GM12878 (cell line): ENCODE data around the gene SINHCAF. TPM values are rescaled to one million over a fixed set of nuclear protein-coding genes. Genes with fewer than 3 reads are reported as not detected.

Source experiments
- ATAC-seq: fragments of 200-7000 bp; cut with Tn5 transposase; 3 replicates; pipeline ENCODE4 v1.9.1; 2020; ENCODE audit warnings: mild to moderate bottlenecking, moderate library complexity
- BruUV-seq: library from RNA; stranded (reverse); fragments of 400-500 nt; replicated peaks from 2 replicates; lab custom pipeline; 2021; lab: Mats Ljungman, UMichigan
- CTCF ChIA-PET: fragments of 300-600 bp; sonication (Branson Sonifier 250); formaldehyde crosslinking; extraction: SDS; loops from one replicate; lab custom pipeline; 2021; ENCODE audit warnings: inconsistent platforms; lab: Yijun Ruan, JAX
- POLR2A ChIA-PET: fragments of 350-600 bp; formaldehyde crosslinking; extraction: SDS; loops from one replicate; lab custom pipeline; 2021; ENCODE audit warnings: inconsistent platforms; lab: Charles Lee
- RAD21 ChIA-PET: fragments of 300-600 bp; sonication (Branson Sonifier 250); formaldehyde crosslinking; loops from one replicate; lab custom pipeline; 2023; ENCODE audit warnings: antibody characterized with exemption; ENCODE audit not compliant: unreplicated experiment; lab: Charles Lee
- SMC1A ChIA-PET: fragments of 300-600 bp; sonication (Branson Sonifier 250); formaldehyde crosslinking; loops from one replicate; lab custom pipeline; 2023; ENCODE audit not compliant: unreplicated experiment, uncharacterized antibody; lab: Charles Lee
- DNase-seq: peaks from one replicate; pipeline ENCODE4 v3.0.0-alpha.2; 2011; ENCODE audit warnings: low read depth, low spot score
- FAIRE-seq: peaks from 3 replicates; lab custom pipeline; 2011; peaks lifted over from hg19 to GRCh38; lab: Jason Lieb, UNC
- H2AFZ ChIP-seq: 2 replicates; pipeline ENCODE4 v1.6.0; 2011; ENCODE audit warnings: low read depth, low read length, control low read depth; ENCODE audit not compliant: control insufficient read depth
- H3K27ac ChIP-seq: 2 replicates; pipeline ENCODE4 v1.5.1; 2011; ENCODE audit warnings: control low read depth; ENCODE audit not compliant: control insufficient read depth, insufficient read depth
- H3K27me3 ChIP-seq, 2 experiments: replicated peaks in 1 of 2; 2 replicates each; pipeline versions ENCODE4 v1.6.0 to v1.6.1; 2011; ENCODE audit warnings: low read length in 1 of 2; ENCODE audit not compliant: control insufficient read depth in 2 of 2, insufficient read depth in 2 of 2
- H3K36me3 ChIP-seq, 2 experiments: 2 replicates each; pipeline ENCODE4 v1.5.1; 2011; ENCODE audit warnings: low read length in 1 of 2; ENCODE audit not compliant: control insufficient read depth in 2 of 2, insufficient read depth in 2 of 2
- H3K4me1 ChIP-seq: 2 replicates; pipeline ENCODE4 v1.6.1; 2011; ENCODE audit warnings: mild to moderate bottlenecking, low read length, moderate library complexity, mixed read lengths; ENCODE audit not compliant: control insufficient read depth, insufficient read depth
- H3K4me2 ChIP-seq: 2 replicates; pipeline ENCODE4 v1.6.0; 2011; ENCODE audit warnings: control low read depth; ENCODE audit not compliant: control insufficient read depth, insufficient read depth
- H3K4me3 ChIP-seq: fragments of 200-600 bp; sonication (generic); 2 replicates; pipeline ENCODE4 v1.5.1; 2016
- H3K79me2 ChIP-seq: 2 replicates; pipeline ENCODE4 v1.6.0; 2011; ENCODE audit warnings: low read length; ENCODE audit not compliant: control insufficient read depth, insufficient read depth
- H3K9ac ChIP-seq: 2 replicates; pipeline ENCODE4 v1.8.0; 2011; ENCODE audit warnings: low read length, control low read depth, mixed read lengths; ENCODE audit not compliant: control insufficient read depth, insufficient read depth
- H3K9me3 ChIP-seq: replicated peaks from 3 replicates; pipeline ENCODE4 v1.5.1; 2011; ENCODE audit warnings: mild to moderate bottlenecking, low read length; ENCODE audit not compliant: control insufficient read depth, insufficient read depth
- H4K20me1 ChIP-seq: 2 replicates; pipeline ENCODE4 v1.6.0; 2011; ENCODE audit not compliant: control insufficient read depth, insufficient read depth
- BHLHE40 ChIP-seq, 2 experiments: fragments of 450-650 bp in 1 of 2; IDR thresholded peaks; 2 replicates each; pipeline ENCODE4 v1.6.1; 2011 to 2017; ENCODE audit warnings: low read depth in 2 of 2, borderline replicate concordance in 1 of 2, improper control_type of control experiment in 1 of 2, low read length in 1 of 2, mild to moderate bottlenecking in 1 of 2
- CREM ChIP-seq: IDR thresholded peaks from 2 replicates; pipeline ENCODE4 v1.6.1; 2014; ENCODE audit warnings: antibody characterized with exemption, low read depth
- EP300 ChIP-seq, 2 experiments: fragments of 150-350 bp in 1 of 2; IDR thresholded peaks; 2 replicates each; pipeline ENCODE4 v1.6.1; 2011 to 2012; ENCODE audit warnings: low read depth in 2 of 2, low read length in 2 of 2, borderline replicate concordance in 1 of 2, improper control_type of control experiment in 1 of 2, inconsistent platforms in 1 of 2; ENCODE audit not compliant: control insufficient read depth in 1 of 2
- FOXM1 ChIP-seq: IDR thresholded peaks from 2 replicates; pipeline ENCODE4 v1.6.1; 2012; ENCODE audit warnings: low read depth, mild to moderate bottlenecking, inconsistent platforms, low read length, moderate library complexity
- HDGF ChIP-seq: fragments of 450-650 bp; IDR thresholded peaks from 2 replicates; pipeline ENCODE4 v1.6.1; 2016; ENCODE audit warnings: antibody characterized with exemption
- MXI1 ChIP-seq: fragments of 150-350 bp; IDR thresholded peaks from 2 replicates; pipeline ENCODE4 v1.6.1; 2011; ENCODE audit warnings: low read depth, mild to moderate bottlenecking, inconsistent platforms, low read length, improper control_type of control experiment
- RELA ChIP-seq: fragments of 450-650 bp; IDR thresholded peaks from 2 replicates; pipeline ENCODE4 v1.8.0; 2014; ENCODE audit warnings: borderline replicate concordance; ENCODE audit not compliant: partially characterized antibody
- SMAD5 ChIP-seq: IDR thresholded peaks from 2 replicates; pipeline ENCODE4 v1.6.1; 2016; ENCODE audit warnings: antibody characterized with exemption, low read depth
- SP1 ChIP-seq: IDR thresholded peaks from one replicate; pipeline ENCODE4 v1.6.1; 2011; ENCODE audit warnings: low read depth, low read length
- SREBF1 ChIP-seq: IDR thresholded peaks from 2 replicates; pipeline ENCODE4 v1.6.1; 2012; ENCODE audit warnings: mild to moderate bottlenecking, low read length
- SRF ChIP-seq, 2 experiments: IDR thresholded peaks; 2 replicates each; pipeline ENCODE4 v1.6.1; 2011; ENCODE audit warnings: low read depth in 2 of 2, low read length in 2 of 2, mild to moderate bottlenecking in 1 of 2, moderate library complexity in 1 of 2
- SUPT20H ChIP-seq: IDR thresholded peaks from 2 replicates; pipeline ENCODE4 v1.6.1; 2011; ENCODE audit warnings: low read depth, mild to moderate bottlenecking, low read length, moderate library complexity, borderline replicate concordance; ENCODE audit not compliant: control insufficient read depth
- TBL1XR1 ChIP-seq: IDR thresholded peaks from 2 replicates; pipeline ENCODE4 v1.6.1; 2012; ENCODE audit warnings: low read depth, low read length, improper control_type of control experiment
- ZZZ3 ChIP-seq: IDR thresholded peaks from 2 replicates; pipeline ENCODE4 v1.6.1; 2011; ENCODE audit warnings: low read depth; ENCODE audit not compliant: control insufficient read depth, insufficient read length
- WGBS: methylation state at CpG from one replicate; pipeline ENCODE4 v1.1.6; 2016; ENCODE audit warnings: low lambda C conversion rate; ENCODE audit not compliant: insufficient replicate concordance, insufficient coverage; ENCODE audit errors: missing lambda C conversion rate; 5-methylcytosine and 5-hydroxymethylcytosine counted together
- in situ Hi-C: fragments of 300-500 bp; cut with MboI; formaldehyde crosslinking; loops from 9 replicates; pipeline ENCODE4 v1.14.3; 2018; ENCODE audit warnings: mixed read lengths
- intact Hi-C: fragments of 100-400 bp; cut with micrococcal nuclease; formaldehyde crosslinking; loops from one replicate; pipeline ENCODE4 v1.14.2; 2022; ENCODE audit not compliant: unreplicated experiment
- polyA plus RNA-seq, 11 experiments: library from polyadenylated mRNA; depleted of rRNA in 4 of 11; unstranded in 6 of 11; stranded (reverse) in 5 of 11; fragments of >200 nt; fragmentation: Nextera tagmentation in 4 of 11; fragmentation: Illumina TruSeq in 1 of 11; extraction: Ambion mirVana in 4 of 11; extraction: Trizol in 1 of 11; gene quantifications; 1 replicate in 1 of 11; 2 replicates in 10 of 11; pipeline versions ENCODE4 v1.2.1 to v1.2.3, GENCODE V29; 2011 to 2016; ENCODE audit warnings: inconsistent platforms in 2 of 11, missing spikeins in 2 of 11, low read depth in 1 of 11
- total RNA-seq, 4 experiments: library from RNA; depleted of rRNA in 3 of 4; stranded (reverse); fragments of >200 nt in 3 of 4; fragmentation: Illumina TruSeq in 1 of 4; extraction: Trizol in 1 of 4; gene quantifications; 2 replicates each; pipeline versions ENCODE4 v1.2.1 to v1.2.3, GENCODE V29; 2013 to 2021
- TF ChIP-seq, protein P1 (sequence below): IDR thresholded peaks from 2 replicates; pipeline ENCODE4 v1.6.1; 2011; ENCODE audit warnings: mild to moderate bottlenecking, low read depth, low read length, moderate library complexity; ENCODE audit not compliant: insufficient replicate concordance

SINHCAF gene
- total and polyA plus RNA-seq, 10 of the 15 experiments (the other 5 are each of a cell fraction or from before 2014, with no cell fraction given): 60.4 to 156 (median 90.3) TPM

DNA sequence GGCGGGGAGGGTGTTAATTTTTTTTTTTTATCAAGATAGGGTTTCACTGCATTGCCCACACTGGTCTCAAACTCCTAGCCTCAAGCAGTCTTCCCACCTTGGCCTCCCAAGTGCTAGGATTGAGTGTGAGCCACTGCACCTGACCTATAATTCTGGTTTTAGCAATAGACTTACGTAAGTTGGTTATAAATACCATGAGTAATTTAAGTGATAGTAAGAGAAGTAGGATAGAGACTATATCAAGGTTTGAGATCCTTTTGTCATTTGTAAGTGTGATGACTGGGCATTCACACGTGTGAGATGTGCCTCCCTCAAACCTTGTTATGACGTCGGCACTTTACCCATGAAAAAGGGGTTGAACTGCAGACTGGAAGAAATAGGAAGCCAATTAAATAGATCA lies 22.5 kb downstream of the SINHCAF start:
- H3K4me1 ChIP-seq: peaks cover 15% of the 10 kb centered on the region
- ChIA-PET CTCF (no interaction called here), RAD21 (no interaction called here), POLR2A (no interaction called here), SMC1A (interaction anchor here (1.0 kb wide), 1 partner anchor 16 kb away, joined by 3 read pairs; no protein-coding TSS in a partner anchor)
- H3K27ac ChIP-seq: no peak overlapping the region
- in situ Hi-C loops (no loop called here), intact Hi-C loops (no loop called here)
- peaks cover 92% of the 10 kb centered on the region for H3K79me2 ChIP-seq
- no peak overlapping the region for H3K4me2 ChIP-seq
- WGBS: 86% methylated on average over 5 of the region's 5 CpGs
- no peaks in the 10 kb centered on the region; the same call in 1 of the 3 replicates for H3K9me3 ChIP-seq
- BruUV-seq: no TSS peak
- no peak overlapping the region for H3K9ac ChIP-seq
- H3K27me3 ChIP-seq: no peaks in the 10 kb centered on the region
- TF ChIP-seq SMAD5 (no peak), SP1 (no peak), FOXM1 (no peak)
- TF ChIP-seq, protein P1, sequence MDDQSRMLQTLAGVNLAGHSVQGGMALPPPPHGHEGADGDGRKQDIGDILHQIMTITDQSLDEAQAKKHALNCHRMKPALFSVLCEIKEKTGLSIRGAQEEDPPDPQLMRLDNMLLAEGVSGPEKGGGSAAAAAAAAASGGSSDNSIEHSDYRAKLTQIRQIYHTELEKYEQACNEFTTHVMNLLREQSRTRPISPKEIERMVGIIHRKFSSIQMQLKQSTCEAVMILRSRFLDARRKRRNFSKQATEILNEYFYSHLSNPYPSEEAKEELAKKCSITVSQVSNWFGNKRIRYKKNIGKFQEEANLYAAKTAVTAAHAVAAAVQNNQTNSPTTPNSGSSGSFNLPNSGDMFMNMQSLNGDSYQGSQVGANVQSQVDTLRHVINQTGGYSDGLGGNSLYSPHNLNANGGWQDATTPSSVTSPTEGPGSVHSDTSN: no peak
- no peak overlapping the region for H3K4me3 ChIP-seq
- H3K36me3 ChIP-seq: peaks cover 8 to 23% of the 10 kb centered on the region in 2 experiments
- H4K20me1 ChIP-seq: no peaks in the 10 kb centered on the region
- FAIRE-seq: no peak
- no peak for ATAC-seq
- no peak for DNase-seq
- no peak overlapping the region for H2AFZ ChIP-seq

DNA sequence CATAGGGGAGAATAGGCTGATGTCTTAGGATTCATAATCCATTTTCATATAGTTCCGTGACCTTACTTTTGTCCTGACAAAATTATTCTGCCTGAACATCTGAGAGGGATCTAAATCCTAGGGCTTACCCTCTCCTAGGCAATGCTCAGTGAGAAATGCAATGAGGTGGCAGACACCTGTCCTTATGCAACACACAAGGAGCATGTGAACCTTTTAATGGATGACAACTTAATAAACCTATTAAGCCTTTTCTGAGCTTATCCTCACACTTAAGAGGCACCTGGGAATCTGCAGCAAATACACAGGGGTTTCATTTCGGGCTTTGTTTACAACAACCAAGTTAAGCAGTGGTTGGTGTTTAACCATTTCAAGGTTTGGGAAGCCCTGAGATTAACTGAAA lies 24.6 kb downstream of the SINHCAF start:
- in situ Hi-C loops: no loop called here
- peak overlapping the region; percentile 35 for H3K27ac ChIP-seq
- no peaks in the 10 kb centered on the region for H3K27me3 ChIP-seq
- TF ChIP-seq SREBF1: no peak
- no peak for TF ChIP-seq SUPT20H
- TF ChIP-seq RELA: no peak
- TF ChIP-seq, protein P1: no peak
- no peak for TF ChIP-seq TBL1XR1
- no peak for TF ChIP-seq ZZZ3
- TF ChIP-seq MXI1: no peak
- TF ChIP-seq HDGF: no peak
- TF ChIP-seq EP300 (IDR thresholded peaks at IDR 0.05; ENCODE audit: borderline replicate concordance in 1 of 2, control insufficient read depth in 1 of 2, low read depth in 2 of 2, low read length in 2 of 2): no peak
- TF ChIP-seq SRF (IDR thresholded peaks at IDR 0.05; ENCODE audit: low read depth in 2 of 2, low read length in 2 of 2): no peak
- TF ChIP-seq CREM: no peak
- TF ChIP-seq BHLHE40 (IDR thresholded peaks at IDR 0.05; ENCODE audit: borderline replicate concordance in 1 of 2, low read depth in 2 of 2, low read length in 1 of 2): no peak

More for the DNA sequence above, 24.6 kb downstream of the SINHCAF start:
- peaks cover 32% of the 10 kb centered on the region for H3K4me1 ChIP-seq
- peaks cover 89% of the 10 kb centered on the region for H3K79me2 ChIP-seq
- H3K9ac ChIP-seq: no peak overlapping the region
- ChIA-PET SMC1A (interaction anchor here (1.0 to 6.1 kb wide), 3 partner anchors 10 to 20 kb away, joined by 5 to 78 read pairs (median 59); no protein-coding TSS in a partner anchor), CTCF (interaction anchor here (0.5 to 1.4 kb wide), 3 partner anchors 15 to 352 kb away, joined by 3 to 6 read pairs (median 4); no protein-coding TSS in a partner anchor), RAD21 (interaction anchor here (0.9 to 5.3 kb wide), 3 partner anchors 15 to 29 kb away, joined by 3 to 32 read pairs (median 4); no protein-coding TSS in a partner anchor), POLR2A (interaction anchor here (0.6 to 5.2 kb wide), 3 partner anchors 16 to 23 kb away, joined by 3 to 34 read pairs (median 5); no protein-coding TSS in a partner anchor)
- ATAC-seq: no peak
- H3K4me3 ChIP-seq: no peak overlapping the region
- 97% methylated on average over 2 of the region's 2 CpGs for WGBS
- no peaks in the 10 kb centered on the region; the same call in 2 of the 3 replicates for H3K9me3 ChIP-seq
- no peak overlapping the region for H2AFZ ChIP-seq
- H3K36me3 ChIP-seq: peaks cover 8 to 29% of the 10 kb centered on the region in 2 experiments
- FAIRE-seq: no peak
- H3K4me2 ChIP-seq: no peak overlapping the region
- H4K20me1 ChIP-seq: no peaks in the 10 kb centered on the region
- intact Hi-C loops: no loop called here
- no peak for DNase-seq
- BruUV-seq: no TSS peak
